HG03432 (cell line): ENCODE data around the gene C9orf152.

ENCODE experiments used
- ATAC-seq: cut with Tn5 transposase; IDR thresholded peaks from one replicate; pipeline ENCODE4 v1.9.1; 2021; ENCODE audit warnings: mild to moderate bottlenecking, moderate library complexity; ENCODE audit not compliant: unreplicated experiment

Gene C9orf152

DNA sequence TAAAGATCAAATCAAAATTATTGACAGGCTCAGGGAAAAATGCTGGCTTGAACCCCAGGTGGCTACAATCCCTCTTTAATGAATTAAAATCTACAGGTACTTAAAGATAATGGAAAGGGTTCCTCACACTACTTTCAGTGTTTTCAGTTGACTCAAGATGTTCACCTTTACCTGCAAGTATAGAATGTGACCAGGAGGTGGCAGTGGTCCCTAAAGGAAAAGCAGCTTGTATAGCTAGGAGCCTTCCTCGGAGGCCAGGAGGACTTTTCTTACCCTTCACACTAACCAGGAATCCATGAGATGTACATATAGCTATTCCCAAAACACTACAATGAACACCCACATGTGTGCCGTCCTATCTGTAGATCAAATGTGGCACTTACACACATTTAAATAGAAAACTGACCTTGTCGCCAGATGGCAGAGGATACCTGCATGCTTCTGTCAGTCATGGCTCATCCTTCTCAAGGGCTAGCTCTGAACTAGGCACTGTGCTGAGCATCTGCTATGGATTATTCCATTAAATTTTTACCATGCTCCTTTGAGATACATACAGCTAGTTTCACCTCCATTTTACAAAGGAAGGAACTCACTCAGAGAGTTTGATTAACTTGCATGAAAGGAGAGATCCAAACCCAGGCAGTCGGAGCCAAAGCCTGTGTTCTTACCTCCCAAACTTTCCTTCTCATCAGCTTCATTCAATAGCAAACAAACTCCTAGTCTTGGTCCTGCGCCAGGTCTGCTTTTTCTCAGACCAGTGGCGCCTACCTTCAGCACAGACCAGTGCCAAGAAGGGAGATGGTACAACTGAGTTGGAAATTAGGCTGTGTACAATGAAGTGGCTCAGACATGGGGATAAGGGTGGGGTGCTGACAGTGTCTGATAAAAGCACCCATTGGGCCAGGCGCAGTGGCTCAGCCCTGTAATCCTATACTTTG, 24.5 kb downstream of the C9orf152 start:
- ATAC-seq = peak; percentile 83

DNA sequence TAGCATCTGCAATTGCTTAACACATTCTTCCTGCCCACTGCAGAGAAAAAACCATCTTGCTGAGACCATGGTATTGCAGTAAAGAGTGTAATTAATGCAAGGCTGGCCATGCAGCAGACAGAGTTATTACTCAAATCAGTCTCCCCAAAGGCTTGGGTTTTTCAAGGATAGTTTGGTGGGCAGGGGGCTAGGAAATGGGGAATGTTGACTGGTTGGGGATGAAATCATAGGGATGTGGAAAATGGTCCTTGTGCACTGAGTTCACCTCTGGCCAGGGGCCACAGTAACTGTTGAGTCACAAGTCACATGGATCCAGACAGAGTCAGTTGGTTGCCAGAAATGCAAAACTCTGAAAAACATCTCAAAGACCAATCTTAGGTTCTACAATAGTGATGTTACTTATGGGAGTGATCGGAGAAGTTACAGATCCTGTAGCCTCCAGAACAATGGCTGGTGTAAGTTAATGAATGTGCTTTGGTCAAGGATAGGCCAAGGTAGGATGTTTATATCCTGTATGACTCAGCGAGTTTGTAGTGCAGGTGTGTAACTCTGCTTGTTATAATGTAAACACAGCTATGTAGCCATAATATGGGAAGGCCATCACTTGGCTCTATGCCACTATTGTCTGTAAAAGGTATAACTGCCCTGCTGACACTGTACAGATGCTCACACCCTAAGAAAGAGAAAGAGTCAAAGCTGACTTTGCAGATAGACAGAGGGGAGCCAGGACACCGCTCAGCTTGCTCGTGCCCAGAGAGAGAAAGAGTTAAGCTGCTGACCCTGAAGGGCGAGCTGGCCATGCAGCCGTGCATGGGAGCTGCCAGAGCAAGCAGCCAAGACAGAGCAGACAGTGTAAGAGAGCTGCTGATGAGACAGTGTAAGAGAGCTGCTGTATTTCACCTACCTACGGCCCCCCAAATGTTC, 27.2 kb downstream of the C9orf152 start:
- ATAC-seq = no peak

DNA sequence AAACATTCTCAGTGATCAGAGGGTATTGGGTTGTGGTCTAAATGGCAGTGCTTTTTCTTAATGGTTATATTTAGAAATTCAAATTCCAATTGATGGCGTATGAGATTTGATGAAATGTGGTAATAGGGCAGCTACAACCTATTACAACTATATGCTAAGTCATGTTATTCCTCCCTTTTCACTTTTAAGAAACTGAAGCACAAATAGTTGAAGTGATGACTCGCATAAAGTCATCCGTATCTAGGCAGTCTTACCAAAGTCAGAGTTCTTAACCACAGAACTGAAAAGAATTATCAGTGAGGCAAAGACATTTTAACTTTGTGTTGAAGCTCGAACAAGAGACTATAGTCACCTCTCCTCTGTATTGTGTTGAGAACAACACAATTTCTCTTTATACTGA, 28.2 kb downstream of the C9orf152 start:
- ATAC-seq = no peak

DNA sequence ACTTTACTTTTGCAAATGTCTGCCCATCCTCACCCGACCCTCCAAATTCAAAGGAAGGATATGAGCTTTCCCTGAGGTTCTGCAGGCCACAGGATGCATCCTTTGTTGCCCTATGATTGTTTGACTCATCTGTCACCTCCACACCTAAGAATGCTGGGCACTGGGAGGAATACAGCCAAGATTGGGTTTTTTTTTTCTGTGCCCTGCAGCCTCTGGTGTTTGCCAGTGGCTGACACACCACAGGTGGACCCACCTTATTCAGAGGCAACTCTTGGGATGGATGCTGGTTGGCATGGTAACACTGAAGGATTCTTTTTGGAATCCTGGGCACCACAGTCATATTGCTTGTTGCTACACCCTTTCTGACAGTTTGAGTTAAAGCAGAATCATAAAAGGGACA, 29.7 kb downstream of the C9orf152 start:
- ATAC-seq = no peak

GRCh38 chr9:110175275-110175968, 32.5 kb downstream of the C9orf152 start:
- no peak for ATAC-seq

DNA sequence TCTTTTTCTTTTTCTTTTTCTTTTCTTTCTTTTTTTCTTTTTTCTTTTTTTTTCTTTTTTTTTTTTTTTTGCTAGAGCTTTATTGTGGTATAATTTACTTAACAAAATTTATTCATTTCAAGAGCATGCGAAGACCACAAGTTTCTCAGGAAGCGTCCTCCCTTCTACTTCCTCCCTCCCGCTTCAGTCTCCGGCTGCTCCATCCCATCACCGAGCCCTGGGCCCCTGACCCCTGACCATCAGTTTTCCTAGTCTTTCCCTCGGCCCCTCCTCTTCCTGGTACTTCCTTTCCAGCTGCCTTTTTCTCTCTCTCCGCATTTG, 34.7 kb downstream of the C9orf152 start:
- no peak for ATAC-seq

- ATAC-seq = no peak
Measured at GRCh38 chr9:110170357-110171257, 37.4 kb downstream of the C9orf152 start.

GRCh38 chr9:110168486-110168885, 39.5 kb downstream of the C9orf152 start:
- ATAC-seq = no peak

DNA sequence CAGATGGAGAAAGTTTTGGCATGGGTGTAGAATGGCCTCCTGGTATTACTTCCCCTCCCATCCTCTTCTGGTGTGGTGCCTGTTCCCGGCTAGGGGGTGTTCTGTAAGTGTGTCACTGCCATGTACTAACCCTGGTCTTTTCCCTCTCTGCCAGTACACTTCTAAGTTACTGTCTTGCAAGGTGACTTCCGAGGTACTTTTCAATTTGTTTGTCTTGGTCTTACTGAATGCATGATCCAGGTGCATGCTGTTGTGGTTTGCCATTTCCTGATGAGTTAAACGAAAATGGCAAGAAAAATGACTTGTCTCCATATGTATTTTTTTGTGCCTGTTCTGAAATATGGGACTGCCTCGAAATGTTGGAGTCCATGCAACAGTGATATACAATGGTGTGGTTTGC, 46.0 kb downstream of the C9orf152 start:
- ATAC-seq = peak; percentile 48

- ATAC-seq = no peak
Measured at GRCh38 chr9:110160685-110161084, 47.3 kb downstream of the C9orf152 start.

DNA sequence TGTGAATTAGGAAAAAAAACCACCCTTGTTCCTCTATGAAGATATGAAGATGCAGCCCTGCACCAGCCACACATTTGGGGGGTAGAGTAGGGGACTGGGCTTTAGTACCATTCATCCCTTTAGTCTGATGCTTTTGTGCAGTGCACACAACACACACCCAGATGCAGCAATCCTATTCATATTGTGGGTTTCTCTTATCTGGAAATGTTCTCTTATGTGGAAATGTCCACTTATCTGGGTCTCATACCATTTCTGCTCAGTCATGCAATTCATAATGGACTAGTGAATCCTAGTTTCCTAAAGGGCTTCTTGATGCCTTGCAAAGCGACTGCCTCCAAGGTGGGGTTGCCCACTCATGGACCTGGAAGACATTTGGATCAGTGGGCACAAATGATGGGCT, 47.8 kb downstream of the C9orf152 start:
- ATAC-seq = no peak

DNA sequence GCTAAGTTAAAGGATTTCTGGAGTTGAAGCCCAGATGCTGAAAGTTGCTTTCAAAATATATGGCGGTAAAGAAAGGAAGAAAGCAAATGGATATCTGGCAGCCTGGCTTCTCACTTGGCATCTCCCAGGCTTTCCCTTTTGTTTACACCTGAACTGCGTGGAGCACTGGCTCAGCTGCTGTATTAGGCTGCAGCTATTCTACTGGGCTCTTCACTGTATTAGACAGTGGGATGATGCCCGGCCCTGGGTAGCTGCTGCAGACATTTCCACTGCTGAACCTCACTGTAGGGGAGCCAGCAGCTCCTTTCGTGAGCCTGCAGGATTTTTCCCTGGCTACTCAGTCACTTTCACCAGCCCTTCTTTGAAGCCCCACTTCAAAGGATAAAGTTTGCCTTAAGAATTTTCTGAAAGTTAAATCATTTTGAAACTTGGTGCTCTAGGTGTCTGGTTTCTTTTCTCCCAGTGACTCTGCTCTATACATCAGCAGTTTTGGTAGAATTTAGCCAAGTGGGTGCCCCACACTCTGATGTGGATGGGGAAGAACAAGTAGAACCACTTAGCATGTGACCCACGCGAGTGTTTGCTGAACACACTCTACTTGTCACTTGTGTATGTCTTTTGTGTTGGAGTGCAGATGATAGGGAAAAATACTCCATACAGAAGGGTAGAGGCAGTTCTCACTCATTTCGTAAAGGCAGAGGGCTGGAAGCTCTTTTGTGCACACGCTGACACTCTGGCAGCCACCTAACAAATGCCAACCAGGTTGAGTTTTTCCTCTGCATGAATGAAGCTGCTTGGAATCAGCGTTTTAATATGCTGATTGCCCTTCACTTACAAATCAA, 49.9 kb downstream of the C9orf152 start:
- ATAC-seq = no peak

DNA sequence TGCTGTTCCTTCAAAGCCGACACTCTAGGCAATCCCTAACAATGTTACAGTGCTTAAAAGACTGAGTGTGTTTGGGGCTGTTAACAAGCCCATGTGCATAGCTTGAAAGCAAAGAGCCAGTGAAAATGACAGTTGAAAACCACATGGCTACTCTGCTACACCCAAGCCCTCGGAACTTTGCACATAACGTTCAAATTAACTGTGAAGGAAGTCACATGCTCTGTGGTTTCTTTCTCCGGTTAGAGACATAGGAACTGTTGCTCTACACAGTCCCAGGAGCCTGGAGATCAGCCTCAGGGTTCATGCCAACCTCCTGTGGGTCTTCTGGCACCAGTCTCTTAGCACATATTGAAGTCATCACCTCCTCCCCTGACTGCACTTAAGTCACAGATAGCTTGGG, 51.1 kb downstream of the C9orf152 start:
- ATAC-seq = peak; percentile 85

- peak; percentile 17 for ATAC-seq
Measured at GRCh38 chr9:110156416-110156815, 51.5 kb downstream of the C9orf152 start.

- ATAC-seq = no peak
Measured at GRCh38 chr9:110155751-110156150, 52.2 kb downstream of the C9orf152 start.

DNA sequence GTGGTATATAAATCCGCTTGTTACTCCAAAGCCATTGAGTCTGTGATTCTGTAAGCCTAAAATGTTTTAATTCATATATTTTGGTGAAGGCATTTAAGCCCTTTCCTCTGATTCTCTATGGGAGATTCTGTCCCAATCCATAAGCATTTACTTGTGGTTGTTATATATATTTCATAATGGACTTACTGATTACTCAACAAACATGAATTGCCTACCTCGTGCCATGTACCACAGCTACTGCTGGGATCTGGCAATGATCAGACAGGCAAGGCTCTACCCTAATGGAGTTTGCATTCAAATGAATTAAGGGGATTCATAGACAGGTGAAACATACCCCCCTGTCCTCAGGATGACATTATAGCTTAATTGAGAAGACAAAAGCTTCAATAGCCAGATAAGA, 54.5 kb downstream of the C9orf152 start:
- no peak for ATAC-seq

- peak; percentile 22 for ATAC-seq
Measured at GRCh38 chr9:110152704-110153374, 55.1 kb downstream of the C9orf152 start.
